ENCODE results near the gene P3H4.

Gene P3H4

DNA sequence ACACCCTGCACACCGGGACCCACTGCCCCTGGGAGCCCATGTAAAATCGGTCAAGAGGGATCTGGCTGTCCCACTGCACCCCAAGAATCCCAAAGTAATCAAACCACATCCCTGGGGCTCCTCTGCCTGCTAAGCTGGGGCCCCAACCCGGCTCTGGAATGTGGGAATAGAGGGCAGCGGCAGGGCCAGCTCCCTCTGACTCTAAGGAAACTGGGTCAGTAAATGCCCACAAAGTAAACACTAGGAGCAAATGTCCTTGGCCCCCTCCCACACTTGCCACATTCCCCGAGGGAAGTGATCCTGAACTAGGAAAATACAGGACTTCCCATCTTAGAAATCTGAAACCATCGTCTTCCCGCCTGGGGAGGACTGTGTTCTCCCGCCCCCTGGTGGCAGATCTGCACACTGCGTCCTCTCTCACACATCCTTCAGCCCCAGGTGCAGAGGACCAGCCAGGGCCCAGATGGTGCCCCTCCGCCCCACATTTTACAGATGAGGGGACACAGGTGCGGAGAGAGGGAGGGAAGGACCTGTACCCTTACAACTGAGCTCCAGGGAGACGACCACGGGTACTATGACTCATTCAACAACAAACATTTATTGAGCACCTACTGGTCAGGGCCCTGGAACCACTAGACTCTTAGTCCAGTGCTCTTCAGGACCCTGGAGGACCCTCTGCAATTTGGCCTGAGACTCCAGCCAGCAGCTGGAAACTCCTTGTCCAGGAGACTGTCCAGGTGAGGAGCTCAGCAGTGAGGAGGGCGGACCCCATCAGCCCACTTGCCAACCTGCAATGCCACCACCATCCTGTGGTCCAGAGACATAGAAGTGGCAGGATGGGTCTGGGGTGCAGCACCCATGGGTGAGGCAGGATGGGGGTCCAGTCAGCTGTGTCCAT lies 10.1 kb downstream of the P3H4 start:
- Histone ChIP-seq H3K27ac (ENCODE audit: low read depth, low read length) (no peak overlapping the region), H3K4me3 (ENCODE audit: low read depth, low read length) (no peak overlapping the region), H3K27me3 (ENCODE audit: insufficient read depth, low read length) (no peaks in the 10 kb centered on the region)

DNA sequence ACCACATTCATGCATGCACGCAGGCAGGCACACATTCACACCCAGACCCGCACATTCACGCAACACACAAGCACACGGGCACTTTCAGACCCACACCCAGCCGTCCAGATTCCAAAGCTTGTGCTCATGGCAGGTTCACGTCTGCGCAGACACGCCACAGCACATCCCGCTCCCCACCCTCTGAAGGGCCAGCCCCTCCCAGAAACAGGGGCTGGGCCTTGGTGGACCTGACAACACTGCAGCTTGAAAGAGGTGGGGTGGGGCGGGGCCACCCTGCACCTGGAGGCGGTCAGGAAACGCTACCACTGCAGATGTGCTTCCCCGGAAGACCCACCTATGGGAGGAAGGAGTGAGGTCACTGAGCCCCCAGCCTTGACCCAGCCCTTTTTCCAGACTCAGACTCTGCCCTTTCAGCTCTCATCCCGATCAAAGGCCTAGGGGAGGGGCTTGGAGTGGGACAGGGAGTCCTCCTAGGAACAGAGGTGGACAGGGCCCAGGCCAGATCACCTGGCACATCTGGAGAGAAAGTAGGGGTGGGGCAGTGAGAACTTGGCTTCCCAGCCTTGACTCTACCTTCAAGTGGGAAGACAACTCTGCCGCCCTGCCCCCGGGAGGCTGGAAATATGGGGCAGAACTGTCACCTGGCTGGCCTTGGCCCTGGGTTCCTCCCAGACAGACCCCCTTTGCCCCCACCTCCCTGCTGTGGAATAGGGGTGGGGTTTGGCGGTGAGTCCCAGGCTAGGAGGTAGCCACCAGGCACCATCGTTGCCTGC lies 11.0 kb downstream of the P3H4 start:
- Histone ChIP-seq H3K36me3 (ENCODE audit: insufficient read depth, low read length) (peaks cover 3% of the 10 kb centered on the region; the same call in 1 of the 2 replicates), H3K79me2 (ENCODE audit: control insufficient read depth, insufficient read depth, low read length, unreplicated experiment) (no peaks in the 10 kb centered on the region), H3K27me3 (ENCODE audit: insufficient read depth, low read length) (no peaks in the 10 kb centered on the region), H3K4me1 (ENCODE audit: control insufficient read depth, insufficient read depth, low read length, unreplicated experiment) (peaks cover 11% of the 10 kb centered on the region), H2AFZ (ENCODE audit: low read length, unreplicated experiment) (no peak overlapping the region), H3K4me3 (ENCODE audit: low read depth, low read length) (no peak overlapping the region), H3K27ac (ENCODE audit: low read depth, low read length) (no peak overlapping the region)

More for the DNA sequence above, 10.1 kb downstream of the P3H4 start:
- no peak overlapping the region for H2AFZ ChIP-seq (ENCODE audit: low read length, unreplicated experiment)
- peaks cover 11% of the 10 kb centered on the region for H3K4me1 ChIP-seq (ENCODE audit: control insufficient read depth, insufficient read depth, low read length, unreplicated experiment)
- H3K36me3 ChIP-seq (ENCODE audit: insufficient read depth, low read length), result peaks cover 3% of the 10 kb centered on the region; the same call in 1 of the 2 replicates
- no peaks in the 10 kb centered on the region for H3K79me2 ChIP-seq (ENCODE audit: control insufficient read depth, insufficient read depth, low read length, unreplicated experiment)

DNA sequence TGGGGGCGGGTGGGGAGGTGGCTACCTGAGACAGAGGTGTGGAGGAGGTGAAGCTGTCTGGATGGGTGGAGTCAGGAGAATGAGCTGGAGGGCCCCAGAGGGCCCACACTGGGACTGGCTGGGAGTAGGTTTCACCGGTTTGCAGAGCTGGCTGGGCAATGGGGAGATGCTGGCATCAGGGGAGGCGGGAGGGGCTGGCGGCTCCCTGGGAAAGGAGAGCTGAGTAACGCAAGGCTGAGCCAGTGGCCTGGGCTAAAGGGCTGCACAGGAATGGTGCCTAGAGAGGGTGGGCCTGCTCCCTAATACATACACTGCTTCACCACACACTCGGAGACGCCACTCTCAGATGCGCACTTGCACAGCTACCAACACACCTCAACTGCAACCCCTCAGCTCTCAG lies 12.4 kb downstream of the P3H4 start:
- no peaks in the 10 kb centered on the region for H3K27me3 ChIP-seq (ENCODE audit: insufficient read depth, low read length)
- H3K4me3 ChIP-seq (ENCODE audit: low read depth, low read length), result no peak overlapping the region
- H3K36me3 ChIP-seq (ENCODE audit: insufficient read depth, low read length), result no peaks in the 10 kb centered on the region
- H3K79me2 ChIP-seq (ENCODE audit: control insufficient read depth, insufficient read depth, low read length, unreplicated experiment), result no peaks in the 10 kb centered on the region
- H3K4me1 ChIP-seq (ENCODE audit: control insufficient read depth, insufficient read depth, low read length, unreplicated experiment), result peaks cover 11% of the 10 kb centered on the region
- H3K27ac ChIP-seq (ENCODE audit: low read depth, low read length), result no peak overlapping the region
- H2AFZ ChIP-seq (ENCODE audit: low read length, unreplicated experiment), result no peak overlapping the region

DNA sequence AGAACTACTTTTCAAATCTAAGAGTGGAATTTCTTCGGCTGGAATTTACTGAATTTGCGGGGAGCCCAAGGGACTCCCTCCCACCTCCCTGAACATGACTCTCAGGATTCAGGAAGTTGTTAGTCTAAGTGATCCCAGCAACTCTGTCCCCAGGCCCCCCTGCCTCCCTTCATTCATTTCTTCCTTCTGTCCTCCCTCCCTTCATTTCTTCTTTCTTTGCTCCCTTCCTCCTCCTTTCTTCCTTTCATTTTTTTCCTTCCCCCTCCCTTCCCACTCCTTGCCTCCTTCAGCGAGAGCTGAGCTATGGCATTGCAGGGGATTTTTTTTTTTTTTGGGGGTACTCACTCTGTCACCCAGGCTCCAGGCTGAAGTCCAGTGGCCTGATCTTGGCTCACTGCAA lies 14.4 kb downstream of the P3H4 start:
- no peak overlapping the region for H3K27ac ChIP-seq (ENCODE audit: low read depth, low read length)
- H3K36me3 ChIP-seq (ENCODE audit: insufficient read depth, low read length), result no peaks in the 10 kb centered on the region
- H3K79me2 ChIP-seq (ENCODE audit: control insufficient read depth, insufficient read depth, low read length, unreplicated experiment), result no peaks in the 10 kb centered on the region
- no peak overlapping the region for H3K4me3 ChIP-seq (ENCODE audit: low read depth, low read length)
- no peak overlapping the region for H2AFZ ChIP-seq (ENCODE audit: low read length, unreplicated experiment)
- H3K4me1 ChIP-seq (ENCODE audit: control insufficient read depth, insufficient read depth, low read length, unreplicated experiment), result peaks cover 27% of the 10 kb centered on the region
- H3K27me3 ChIP-seq (ENCODE audit: insufficient read depth, low read length), result no peaks in the 10 kb centered on the region

DNA sequence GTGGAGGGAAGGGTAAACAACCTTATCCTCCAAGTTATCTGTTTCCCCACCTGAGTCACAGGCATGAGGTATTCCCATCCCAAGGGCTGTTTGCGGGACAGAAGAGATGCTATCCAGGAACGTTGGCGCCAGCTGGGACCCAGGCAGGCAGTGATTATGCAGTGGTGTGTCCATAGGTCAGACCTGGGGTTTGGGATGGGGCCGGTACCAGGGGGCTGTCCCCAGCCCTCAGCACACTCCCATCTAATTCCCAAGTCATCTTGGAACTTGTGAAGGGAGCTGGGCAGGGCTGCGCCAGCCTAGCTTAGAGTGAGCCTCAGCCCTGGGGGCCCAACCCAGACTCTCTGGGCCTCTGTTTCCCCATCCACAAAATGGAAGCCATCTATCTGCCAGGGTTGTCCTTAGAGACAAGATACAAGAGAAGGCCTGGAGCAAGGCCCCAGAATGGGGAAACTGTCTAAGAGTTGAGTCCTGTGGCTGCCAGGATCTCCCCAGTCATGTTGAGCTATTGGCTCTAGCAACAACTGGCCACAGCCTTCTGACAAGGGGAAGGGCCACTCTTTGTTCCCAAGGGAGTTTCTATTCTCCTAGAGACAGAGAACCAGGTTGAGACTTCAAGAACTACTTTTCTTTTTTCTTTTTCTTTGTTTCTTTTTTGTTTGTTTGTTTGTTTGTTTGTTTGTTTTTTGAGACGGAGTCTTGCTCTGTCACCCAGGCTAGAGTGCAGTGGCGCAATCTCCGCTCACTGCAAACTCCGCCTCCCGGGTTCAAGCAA lies 15.4 kb downstream of the P3H4 start:
- H3K79me2 ChIP-seq (ENCODE audit: control insufficient read depth, insufficient read depth, low read length, unreplicated experiment), result no peaks in the 10 kb centered on the region
- peaks cover 25% of the 10 kb centered on the region for H3K4me1 ChIP-seq (ENCODE audit: control insufficient read depth, insufficient read depth, low read length, unreplicated experiment)
- no peak overlapping the region for H3K4me3 ChIP-seq (ENCODE audit: low read depth, low read length)
- no peak overlapping the region for H2AFZ ChIP-seq (ENCODE audit: low read length, unreplicated experiment)
- H3K27ac ChIP-seq (ENCODE audit: low read depth, low read length), result no peak overlapping the region
- no peaks in the 10 kb centered on the region for H3K27me3 ChIP-seq (ENCODE audit: insufficient read depth, low read length)
- no peaks in the 10 kb centered on the region for H3K36me3 ChIP-seq (ENCODE audit: insufficient read depth, low read length)

DNA sequence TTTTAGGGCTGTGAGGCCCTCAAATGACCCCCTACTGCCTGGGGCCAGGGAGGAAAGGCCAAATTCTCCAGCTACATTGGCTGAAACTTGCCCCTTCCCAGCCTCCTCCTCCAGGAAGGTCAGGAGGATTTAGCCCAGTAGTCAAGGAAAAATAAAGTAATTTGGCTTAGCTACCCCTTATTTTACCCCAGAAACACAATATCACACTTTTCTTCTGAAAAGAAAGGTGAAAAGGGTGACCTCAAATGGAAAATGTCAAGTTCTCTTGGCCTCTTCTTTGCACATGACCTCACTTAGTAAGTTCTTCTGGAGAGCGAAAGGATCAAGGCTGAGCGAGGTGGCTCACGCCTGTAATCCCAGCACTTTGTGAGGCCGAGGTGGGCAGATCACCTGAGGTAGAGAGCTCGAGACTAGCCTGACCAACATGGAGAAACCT lies 17.2 kb downstream of the P3H4 start:
- Histone ChIP-seq H3K79me2 (ENCODE audit: control insufficient read depth, insufficient read depth, low read length, unreplicated experiment) (no peaks in the 10 kb centered on the region), H3K4me1 (ENCODE audit: control insufficient read depth, insufficient read depth, low read length, unreplicated experiment) (peaks cover 16% of the 10 kb centered on the region), H3K27me3 (ENCODE audit: insufficient read depth, low read length) (no peaks in the 10 kb centered on the region), H2AFZ (ENCODE audit: low read length, unreplicated experiment) (no peak overlapping the region), H3K27ac (ENCODE audit: low read depth, low read length) (no peak overlapping the region), H3K4me3 (ENCODE audit: low read depth, low read length) (no peak overlapping the region), H3K36me3 (ENCODE audit: insufficient read depth, low read length) (no peaks in the 10 kb centered on the region)

DNA sequence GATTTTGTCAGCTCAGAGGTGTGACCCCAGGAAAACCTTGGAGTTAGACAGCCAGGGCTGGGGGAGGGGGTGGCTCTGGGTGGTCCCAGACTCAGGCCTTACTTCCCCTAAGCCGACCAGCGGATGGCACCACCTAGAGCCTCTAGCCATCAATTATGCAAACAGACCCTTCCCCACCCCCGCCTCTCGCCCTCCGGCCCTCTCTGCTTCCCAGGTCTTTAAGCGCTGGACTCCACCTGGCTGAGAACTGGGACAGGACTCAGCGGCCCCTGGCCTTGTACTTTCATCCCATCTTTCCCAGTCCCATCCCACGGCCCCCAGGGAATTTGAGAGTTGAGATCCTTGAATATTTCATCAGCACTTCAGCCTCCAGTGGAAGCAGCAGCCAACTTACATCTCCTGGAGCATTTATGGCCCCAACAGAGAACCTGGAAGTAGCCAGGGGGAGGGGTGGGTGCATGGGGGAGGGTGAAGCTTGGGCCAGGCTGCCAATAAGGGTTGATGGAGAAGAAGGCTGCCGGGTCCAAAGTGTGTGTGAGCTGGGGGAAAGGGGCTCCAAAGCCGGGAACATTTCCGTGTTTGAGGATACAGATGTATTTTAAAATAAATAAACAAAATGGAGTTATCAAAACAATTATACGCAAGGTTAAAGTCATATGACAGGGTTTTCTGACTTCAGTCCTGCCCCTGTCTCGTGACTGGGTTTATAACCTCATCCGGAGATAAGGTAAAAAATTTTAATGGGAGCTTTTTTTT lies 17.8 kb downstream of the P3H4 start:
- Histone ChIP-seq H2AFZ (ENCODE audit: low read length, unreplicated experiment) (no peak overlapping the region), H3K4me3 (ENCODE audit: low read depth, low read length) (no peak overlapping the region), H3K79me2 (ENCODE audit: control insufficient read depth, insufficient read depth, low read length, unreplicated experiment) (no peaks in the 10 kb centered on the region), H3K4me1 (ENCODE audit: control insufficient read depth, insufficient read depth, low read length, unreplicated experiment) (peaks cover 16% of the 10 kb centered on the region), H3K27ac (ENCODE audit: low read depth, low read length) (no peak overlapping the region; the same call in 1 of the 2 replicates), H3K27me3 (ENCODE audit: insufficient read depth, low read length) (no peaks in the 10 kb centered on the region), H3K36me3 (ENCODE audit: insufficient read depth, low read length) (no peaks in the 10 kb centered on the region)

DNA sequence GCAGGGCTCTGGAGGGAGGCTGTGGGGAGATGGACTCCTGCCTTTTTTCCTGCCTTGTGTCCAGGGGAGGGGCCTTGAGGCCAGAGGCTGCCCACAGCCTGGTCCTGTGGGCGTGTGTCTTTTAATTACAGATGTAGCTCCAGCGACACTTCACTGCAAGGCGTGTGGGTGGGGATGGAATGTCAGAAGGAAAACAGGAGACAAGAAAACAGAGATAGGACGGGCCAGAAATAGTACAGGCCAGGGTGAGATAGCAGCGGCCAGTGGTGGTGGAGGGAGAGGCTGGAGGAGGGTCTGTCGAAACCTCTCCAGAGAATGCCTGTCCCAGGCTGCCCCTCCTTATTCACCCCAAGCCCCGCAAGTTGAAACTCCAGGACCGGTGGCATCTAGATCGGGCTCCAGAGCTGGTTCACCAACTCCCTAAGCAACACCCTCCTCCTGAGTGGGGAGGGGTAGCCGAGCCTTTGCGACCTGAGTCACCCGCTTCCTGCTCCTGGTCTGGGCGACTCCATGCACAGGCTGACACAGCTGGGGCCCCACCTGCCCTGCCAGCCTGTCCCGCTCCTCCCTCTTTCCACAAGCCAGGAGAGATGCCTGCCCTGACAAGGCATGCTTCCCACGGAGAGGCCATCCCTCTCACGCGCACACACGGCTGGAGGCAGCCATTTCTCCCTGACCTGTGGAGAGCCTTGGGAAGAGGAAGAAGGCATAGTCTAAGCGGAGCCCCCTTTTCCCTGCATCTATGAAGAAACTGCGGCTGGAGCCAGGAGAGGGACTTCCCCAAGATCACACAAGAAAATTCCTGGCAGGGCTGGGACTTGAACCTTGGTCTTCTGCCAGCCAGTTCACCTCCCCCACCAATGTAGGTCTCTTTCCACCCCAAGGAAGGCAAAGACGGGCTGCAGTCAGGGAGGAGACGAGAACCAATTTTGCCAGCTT lies 18.6 kb downstream of the P3H4 start:
- H3K27ac ChIP-seq (ENCODE audit: low read depth, low read length), result peak overlapping the region; percentile 42; the same call in 1 of the 2 replicates
- no peaks in the 10 kb centered on the region for H3K36me3 ChIP-seq (ENCODE audit: insufficient read depth, low read length)
- H3K27me3 ChIP-seq (ENCODE audit: insufficient read depth, low read length), result no peaks in the 10 kb centered on the region
- peak overlapping the region; percentile 43; the same call in 1 of the 2 replicates for H3K4me3 ChIP-seq (ENCODE audit: low read depth, low read length)
- H2AFZ ChIP-seq (ENCODE audit: low read length, unreplicated experiment), result peak overlapping the region; percentile 95
- H3K4me1 ChIP-seq (ENCODE audit: control insufficient read depth, insufficient read depth, low read length, unreplicated experiment), result peaks cover 16% of the 10 kb centered on the region
- no peaks in the 10 kb centered on the region for H3K79me2 ChIP-seq (ENCODE audit: control insufficient read depth, insufficient read depth, low read length, unreplicated experiment)

DNA sequence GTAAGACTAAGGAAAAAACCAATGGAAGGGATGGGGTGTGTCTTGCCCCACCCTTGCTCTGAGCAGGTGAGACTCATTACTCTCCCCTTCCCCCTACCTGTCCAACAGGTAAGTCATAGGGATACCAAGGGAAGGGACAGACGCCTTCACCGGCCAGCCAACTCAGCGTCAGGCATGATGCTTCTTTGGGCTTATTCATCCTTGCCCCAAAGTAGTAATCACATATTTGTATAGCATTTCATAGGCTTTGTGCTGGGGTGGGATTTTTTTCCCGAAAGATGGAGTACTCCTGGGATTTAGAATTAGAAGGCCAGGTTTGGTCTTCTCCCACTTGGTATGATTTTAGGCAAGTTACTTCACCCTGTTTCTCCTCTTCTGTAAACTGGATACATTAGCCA lies 24.7 kb downstream of the P3H4 start:
- Histone ChIP-seq H3K79me2 (ENCODE audit: control insufficient read depth, insufficient read depth, low read length, unreplicated experiment) (no peaks in the 10 kb centered on the region), H3K4me1 (ENCODE audit: control insufficient read depth, insufficient read depth, low read length, unreplicated experiment) (no peaks in the 10 kb centered on the region), H2AFZ (ENCODE audit: low read length, unreplicated experiment) (no peak overlapping the region), H3K36me3 (ENCODE audit: insufficient read depth, low read length) (no peaks in the 10 kb centered on the region), H3K27ac (ENCODE audit: low read depth, low read length) (no peak overlapping the region), H3K4me3 (ENCODE audit: low read depth, low read length) (no peak overlapping the region), H3K27me3 (ENCODE audit: insufficient read depth, low read length) (peaks cover 20% of the 10 kb centered on the region)
